GM19455 (cell line): Measurements from ENCODE around the gene HOXD9.

Source experiments
- ATAC-seq: cut with Tn5 transposase; IDR thresholded peaks from one replicate; pipeline ENCODE4 v1.9.1; 2021; ENCODE audit not compliant: unreplicated experiment

HOXD9 gene

GRCh38 chr2:176122683-176123410 is at the start of gene HOXD9:
HOXD9 (plus strand) TSS chr2:176122719; CDS start chr2:176122769, 50 bp downstream.
- ATAC-seq: no peak

GRCh38 chr2:176072951-176073904 is 49.3 kb upstream of the HOXD9 start:
- no peak for ATAC-seq

GRCh38 chr2:176074919-176075425 is 47.5 kb upstream of the HOXD9 start:
- no peak for ATAC-seq

- no peak for ATAC-seq
These were observed 47.0 kb upstream of the HOXD9 start for GRCh38 chr2:176075481-176075880.

- no peak for ATAC-seq
These were observed 46.5 kb upstream of the HOXD9 start for GRCh38 chr2:176076063-176076462.

- ATAC-seq: no peak
These were observed 45.7 kb upstream of the HOXD9 start for GRCh38 chr2:176076796-176077195.

GRCh38 chr2:176078541-176079284 is 43.8 kb upstream of the HOXD9 start:
- ATAC-seq: no peak

GRCh38 chr2:176079285-176079830 is 43.2 kb upstream of the HOXD9 start:
- no peak for ATAC-seq

- no peak for ATAC-seq
These were observed 42.5 kb upstream of the HOXD9 start for GRCh38 chr2:176079831-176080539.

- no peak for ATAC-seq
These were observed 41.8 kb upstream of the HOXD9 start for GRCh38 chr2:176080540-176081375.

GRCh38 chr2:176081376-176081836 is 41.1 kb upstream of the HOXD9 start:
- ATAC-seq: no peak

- ATAC-seq: no peak
These were observed 40.5 kb upstream of the HOXD9 start for GRCh38 chr2:176081837-176082524.

- ATAC-seq: no peak
These were observed 40.0 kb upstream of the HOXD9 start for GRCh38 chr2:176082525-176082823.

- no peak for ATAC-seq
These were observed 39.4 kb upstream of the HOXD9 start for GRCh38 chr2:176082824-176083751.

GRCh38 chr2:176083796-176084261 is 38.7 kb upstream of the HOXD9 start, which contains the start of gene EVX2:
EVX2 (minus strand) TSS chr2:176083962; CDS start chr2:176083776, 186 bp downstream.
- ATAC-seq: no peak

GRCh38 chr2:176084611-176085119 is 37.9 kb upstream of the HOXD9 start:
- no peak for ATAC-seq

- no peak for ATAC-seq
These were observed 37.3 kb upstream of the HOXD9 start for GRCh38 chr2:176085120-176085788.
